GM18508 (cell line): Measurements from ENCODE around the gene PATJ.
A peak's percentile ranks its signal among the peaks of the same experiment; 100 is the strongest.
"Not testable (repeated sequence)": the region's sequence is repeated elsewhere in the genome, so short reads cannot be mapped to it uniquely, and the experiment has no call there.

Experiments
- ATAC-seq: cut with Tn5 transposase; IDR thresholded peaks from one replicate; pipeline ENCODE4 v1.9.1; 2021; ENCODE audit warnings: moderate number of reproducible peaks; ENCODE audit not compliant: insufficient read depth, unreplicated experiment

PATJ gene

GRCh38 chr1:61743431-61743705 lies 1.1 kb downstream of the PATJ start:
- ATAC-seq = no peak

GRCh38 chr1:61743716-61744580 lies 1.7 kb downstream of the PATJ start:
- ATAC-seq = no peak

- no peak for ATAC-seq
Measured at GRCh38 chr1:61746813-61747212, 4.5 kb downstream of the PATJ start.

- no peak for ATAC-seq
Measured at GRCh38 chr1:61748566-61748965, 6.3 kb downstream of the PATJ start.

GRCh38 chr1:61749574-61749973 lies 7.3 kb downstream of the PATJ start:
- ATAC-seq = no peak

GRCh38 chr1:61752921-61753389 lies 10.7 kb downstream of the PATJ start:
- ATAC-seq = no peak

GRCh38 chr1:61753998-61754508 lies 11.8 kb downstream of the PATJ start:
- no peak for ATAC-seq

GRCh38 chr1:61754545-61754944 lies 12.3 kb downstream of the PATJ start:
- no peak for ATAC-seq

- no peak for ATAC-seq
Measured at GRCh38 chr1:61756773-61757172, 14.5 kb downstream of the PATJ start.

- no peak for ATAC-seq
Measured at GRCh38 chr1:61757950-61758349, 15.7 kb downstream of the PATJ start.

GRCh38 chr1:61770131-61770530 lies 27.9 kb downstream of the PATJ start:
- no peak for ATAC-seq

- no peak for ATAC-seq
Measured at GRCh38 chr1:61776091-61776490, 33.8 kb downstream of the PATJ start.

- ATAC-seq = no peak
Measured at GRCh38 chr1:61779231-61779630, 37.0 kb downstream of the PATJ start.

- no peak for ATAC-seq
Measured at GRCh38 chr1:61781151-61781550, 38.9 kb downstream of the PATJ start.

- ATAC-seq = peak; percentile 96
Measured at GRCh38 chr1:61782771-61783170, 40.5 kb downstream of the PATJ start.

GRCh38 chr1:61784726-61785125 lies 42.4 kb downstream of the PATJ start:
- no peak for ATAC-seq

GRCh38 chr1:61790837-61791236 lies 48.6 kb downstream of the PATJ start:
- no peak for ATAC-seq

- no peak for ATAC-seq
Measured at GRCh38 chr1:61797045-61797755, 54.9 kb downstream of the PATJ start.

- not testable (repeated sequence) for ATAC-seq
Measured at GRCh38 chr1:61801047-61801446, 58.8 kb downstream of the PATJ start.

GRCh38 chr1:61807606-61808140 lies 65.4 kb downstream of the PATJ start:
- no peak for ATAC-seq

GRCh38 chr1:61808321-61808720 lies 66.0 kb downstream of the PATJ start:
- ATAC-seq = no peak
